Measurements from ENCODE around the gene TADA2A.

The TADA2A gene

GRCh38 chr17:37406635-37407461 is at the start of gene TADA2A, which contains the start of gene ACACA:
TSS of gene TADA2A (plus strand) at chr17:37406886. CDS start at chr17:37411366, 4,480 bp downstream.
TSS of gene ACACA (minus strand) at chr17:37406836. CDS start at chr17:37406299, 537 bp downstream.
- peak; percentile 69 for DNase-seq (ENCODE audit: low spot score)

- peak; percentile 74 for DNase-seq (ENCODE audit: low spot score)
Measured at GRCh38 chr17:37358098-37358829, 48.4 kb upstream of the TADA2A start.

GRCh38 chr17:37358830-37359681 is 47.6 kb upstream of the TADA2A start:
- DNase-seq (ENCODE audit: low spot score), result peak; percentile 90

GRCh38 chr17:37359682-37360188 is 47.0 kb upstream of the TADA2A start:
- no peak for DNase-seq (ENCODE audit: low spot score)

- no peak for DNase-seq (ENCODE audit: low spot score)
Measured at GRCh38 chr17:37360632-37361031, 46.1 kb upstream of the TADA2A start.

GRCh38 chr17:37361543-37361942 is 45.1 kb upstream of the TADA2A start:
- DNase-seq (ENCODE audit: low spot score), result peak; percentile 13

GRCh38 chr17:37365589-37365988 is 41.1 kb upstream of the TADA2A start:
- DNase-seq (ENCODE audit: low spot score), result no peak

GRCh38 chr17:37368577-37368976 is 38.1 kb upstream of the TADA2A start:
- DNase-seq (ENCODE audit: low spot score), result no peak

- peak; percentile 91 for DNase-seq (ENCODE audit: low spot score)
Measured at GRCh38 chr17:37373530-37374159, 33.0 kb upstream of the TADA2A start.

- no peak for DNase-seq (ENCODE audit: low spot score)
Measured at GRCh38 chr17:37375706-37376105, 31.0 kb upstream of the TADA2A start, which contains the start of gene C17orf78. TSS of gene C17orf78 (plus strand) at chr17:37375985. CDS start at chr17:37376093, 108 bp downstream.

- DNase-seq (ENCODE audit: low spot score), result no peak
Measured at GRCh38 chr17:37382056-37382455, 24.6 kb upstream of the TADA2A start.

- DNase-seq (ENCODE audit: low spot score), result no peak
Measured at GRCh38 chr17:37384560-37385149, 22.0 kb upstream of the TADA2A start.

- no peak for DNase-seq (ENCODE audit: low spot score)
Measured at GRCh38 chr17:37385474-37385990, 21.2 kb upstream of the TADA2A start.

- no peak for DNase-seq (ENCODE audit: low spot score)
Measured at GRCh38 chr17:37386462-37386861, 20.2 kb upstream of the TADA2A start.

GRCh38 chr17:37388266-37388665 is 18.4 kb upstream of the TADA2A start:
- no peak for DNase-seq (ENCODE audit: low spot score)

- no peak for DNase-seq (ENCODE audit: low spot score)
Measured at GRCh38 chr17:37389160-37389559, 17.5 kb upstream of the TADA2A start.

- DNase-seq (ENCODE audit: low spot score), result no peak
Measured at GRCh38 chr17:37391146-37391545, 15.5 kb upstream of the TADA2A start.

- no peak for DNase-seq (ENCODE audit: low spot score)
Measured at GRCh38 chr17:37392024-37392590, 14.6 kb upstream of the TADA2A start.

GRCh38 chr17:37393352-37393751 is 13.3 kb upstream of the TADA2A start:
- no peak for DNase-seq (ENCODE audit: low spot score)

- no peak for DNase-seq (ENCODE audit: low spot score)
Measured at GRCh38 chr17:37399265-37399803, 7.4 kb upstream of the TADA2A start.

Data from cerebellar cortex (tissue), 1 donor.